ENCODE measurements around the gene PDCD6IP.

- TF ChIP-seq CTCF (IDR thresholded peaks at IDR 0.05) (no peak), POLR2A (IDR thresholded peaks at IDR 0.05) (no peak)
Observed at GRCh38 chr3:33908250-33908851, 109.9 kb downstream of the PDCD6IP start.
